Measurements from ENCODE around the gene NT5DC1.

The NT5DC1 gene

DNA sequence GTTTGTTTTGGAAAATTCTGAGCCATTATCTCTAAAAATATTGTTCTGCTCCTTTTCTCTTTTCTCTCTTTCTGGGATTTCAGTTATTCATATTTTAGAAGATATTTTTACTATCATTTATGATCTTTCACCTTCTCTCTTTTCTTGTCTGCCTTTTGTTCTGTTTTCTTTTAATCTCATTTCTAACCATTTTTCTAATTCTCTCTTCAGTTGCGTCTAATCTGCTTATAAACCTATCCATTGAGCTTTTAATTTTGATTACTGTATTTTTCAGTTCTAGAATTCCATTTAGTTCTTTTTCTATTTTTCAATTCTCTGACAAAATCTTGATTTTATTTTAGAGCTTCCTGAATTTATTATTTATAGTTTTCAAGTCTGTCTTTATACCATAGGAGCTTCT, 67.5 kb downstream of the NT5DC1 start:
- Histone ChIP-seq H3K4me3 (no peak overlapping the region), H3K27ac (no peak overlapping the region)
- DNase-seq (ENCODE audit: low spot score) = no peak
- TF ChIP-seq, protein P1, sequence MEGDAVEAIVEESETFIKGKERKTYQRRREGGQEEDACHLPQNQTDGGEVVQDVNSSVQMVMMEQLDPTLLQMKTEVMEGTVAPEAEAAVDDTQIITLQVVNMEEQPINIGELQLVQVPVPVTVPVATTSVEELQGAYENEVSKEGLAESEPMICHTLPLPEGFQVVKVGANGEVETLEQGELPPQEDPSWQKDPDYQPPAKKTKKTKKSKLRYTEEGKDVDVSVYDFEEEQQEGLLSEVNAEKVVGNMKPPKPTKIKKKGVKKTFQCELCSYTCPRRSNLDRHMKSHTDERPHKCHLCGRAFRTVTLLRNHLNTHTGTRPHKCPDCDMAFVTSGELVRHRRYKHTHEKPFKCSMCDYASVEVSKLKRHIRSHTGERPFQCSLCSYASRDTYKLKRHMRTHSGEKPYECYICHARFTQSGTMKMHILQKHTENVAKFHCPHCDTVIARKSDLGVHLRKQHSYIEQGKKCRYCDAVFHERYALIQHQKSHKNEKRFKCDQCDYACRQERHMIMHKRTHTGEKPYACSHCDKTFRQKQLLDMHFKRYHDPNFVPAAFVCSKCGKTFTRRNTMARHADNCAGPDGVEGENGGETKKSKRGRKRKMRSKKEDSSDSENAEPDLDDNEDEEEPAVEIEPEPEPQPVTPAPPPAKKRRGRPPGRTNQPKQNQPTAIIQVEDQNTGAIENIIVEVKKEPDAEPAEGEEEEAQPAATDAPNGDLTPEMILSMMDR (IDR thresholded peaks at IDR 0.05) = no peak

DNA sequence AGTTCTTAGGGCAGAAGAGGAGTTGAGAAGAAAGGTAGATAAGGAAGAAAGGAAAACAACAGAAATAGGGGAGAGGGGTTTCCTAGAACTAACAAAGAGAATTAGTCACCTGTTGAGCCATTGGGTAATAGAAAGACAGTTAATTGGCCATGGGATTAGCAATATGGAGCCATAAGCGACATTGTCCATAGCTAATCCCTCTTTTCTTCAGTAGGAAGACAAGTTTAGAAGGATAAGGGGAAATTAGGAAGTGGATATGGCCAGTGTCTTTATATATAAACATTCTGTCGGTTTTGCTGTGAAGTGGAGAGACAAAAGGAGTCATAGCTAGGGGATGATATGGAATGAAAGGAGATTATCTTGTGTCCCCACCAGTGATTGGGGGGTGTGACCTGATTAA, 69.2 kb downstream of the NT5DC1 start:
- DNase-seq (ENCODE audit: low spot score) = no peak
- no peak overlapping the region for H3K4me3 ChIP-seq
- H3K27ac ChIP-seq = no peak overlapping the region
- TF ChIP-seq, protein P1 (IDR thresholded peaks at IDR 0.05) = no peak

DNA sequence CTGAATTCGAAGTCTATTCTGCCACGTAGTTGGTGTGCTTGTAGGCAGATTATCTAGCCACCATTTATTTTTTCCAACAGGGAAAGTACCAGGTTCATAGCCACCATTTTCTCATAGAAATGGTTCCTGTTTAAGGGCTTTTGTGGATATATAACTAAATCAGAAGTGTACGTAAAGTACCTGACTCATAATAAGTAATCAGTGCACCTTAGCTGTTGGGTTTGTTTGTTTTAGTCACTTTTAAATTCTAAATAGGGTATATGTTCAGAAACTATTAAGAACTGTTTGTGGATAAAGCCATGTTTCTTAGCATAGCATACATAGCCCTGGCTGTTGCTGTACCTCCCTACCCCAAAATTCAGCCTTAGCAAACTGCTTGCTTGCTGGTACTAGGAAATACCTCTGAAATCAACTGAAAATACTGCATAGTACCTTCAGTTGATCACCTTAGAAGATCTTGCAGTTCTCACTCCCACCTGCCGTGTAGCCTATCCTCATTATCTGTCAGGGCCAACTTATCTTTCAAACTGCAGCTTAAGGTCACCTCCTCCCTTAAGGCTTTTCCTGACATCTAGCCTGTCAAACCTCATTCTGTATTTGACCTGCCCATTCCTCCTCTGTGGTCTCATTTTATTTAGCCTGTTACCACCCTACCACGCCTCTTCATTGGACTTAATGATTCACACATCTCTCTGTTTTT, 69.9 kb downstream of the NT5DC1 start:
- H3K4me3 ChIP-seq = no peak overlapping the region
- TF ChIP-seq, protein P1 (IDR thresholded peaks at IDR 0.05) = no peak
- H3K27ac ChIP-seq = no peak overlapping the region
- no peak for DNase-seq (ENCODE audit: low spot score)

DNA sequence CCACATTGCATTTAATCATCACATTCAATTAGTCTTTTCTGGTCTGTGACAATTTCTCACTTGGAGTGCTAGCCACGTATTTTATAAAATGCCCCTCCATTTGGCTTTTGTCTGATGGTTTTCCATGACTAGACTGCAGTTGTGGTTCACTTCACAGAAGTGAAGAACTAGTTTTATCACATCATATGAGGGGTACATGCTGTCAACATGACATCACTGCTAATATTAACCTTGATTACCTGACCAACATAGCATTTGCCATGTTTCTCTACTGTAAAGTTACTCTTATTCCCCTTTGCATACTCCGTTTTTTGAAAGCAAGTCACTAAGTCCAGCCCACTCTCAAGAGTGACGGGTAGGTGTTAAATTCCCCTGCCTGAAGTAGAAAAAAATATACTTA, 73.3 kb downstream of the NT5DC1 start:
- Histone ChIP-seq H3K27ac (no peak overlapping the region), H3K4me3 (no peak overlapping the region)
- TF ChIP-seq, protein P1 (IDR thresholded peaks at IDR 0.05) = no peak
- DNase-seq (ENCODE audit: low spot score) = no peak

DNA sequence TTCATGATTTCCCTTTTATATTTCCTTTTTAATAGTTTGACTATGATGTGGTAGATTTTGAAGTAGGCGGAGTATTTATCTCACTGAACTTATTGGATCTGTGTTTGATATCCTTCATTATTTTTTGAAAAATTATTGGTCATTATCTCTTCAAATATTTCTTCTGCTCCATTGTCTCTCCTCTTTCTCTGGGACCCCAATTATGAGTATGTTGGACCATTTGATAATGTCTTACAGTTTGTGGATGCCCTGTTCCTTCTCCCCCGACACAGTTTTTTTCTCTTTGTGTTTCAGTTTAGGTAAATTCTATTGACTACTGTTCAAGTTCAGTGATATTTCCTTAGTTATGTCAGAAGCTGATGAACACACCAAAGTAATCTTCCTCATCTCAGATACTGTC, 74.7 kb downstream of the NT5DC1 start:
- H3K4me3 ChIP-seq = no peak overlapping the region
- DNase-seq (ENCODE audit: low spot score) = no peak
- no peak overlapping the region for H3K27ac ChIP-seq
- TF ChIP-seq, protein P1 (IDR thresholded peaks at IDR 0.05) = no peak

DNA sequence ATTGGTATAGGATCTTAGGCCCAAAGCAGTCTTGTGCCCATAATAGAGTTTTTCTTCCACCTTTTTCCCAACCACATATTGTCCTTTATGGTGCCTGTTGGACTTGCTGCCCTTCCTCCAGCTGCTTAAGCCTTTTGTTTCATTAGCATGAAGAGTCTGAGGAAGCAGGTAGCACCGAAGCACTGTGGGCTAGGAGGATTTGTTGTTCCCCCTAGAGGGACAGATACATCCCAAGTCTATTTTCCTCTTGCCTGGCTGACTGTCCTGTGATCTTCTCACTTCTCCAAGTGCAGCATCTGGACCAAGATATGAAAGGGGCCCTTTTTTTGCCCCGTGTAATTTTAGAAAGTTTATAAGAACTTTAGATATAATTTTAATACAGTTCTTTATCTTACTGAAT, 75.9 kb downstream of the NT5DC1 start:
- no peak overlapping the region for H3K27ac ChIP-seq
- DNase-seq (ENCODE audit: low spot score) = no peak
- no peak overlapping the region for H3K4me3 ChIP-seq
- TF ChIP-seq, protein P1 (IDR thresholded peaks at IDR 0.05) = no peak

DNA sequence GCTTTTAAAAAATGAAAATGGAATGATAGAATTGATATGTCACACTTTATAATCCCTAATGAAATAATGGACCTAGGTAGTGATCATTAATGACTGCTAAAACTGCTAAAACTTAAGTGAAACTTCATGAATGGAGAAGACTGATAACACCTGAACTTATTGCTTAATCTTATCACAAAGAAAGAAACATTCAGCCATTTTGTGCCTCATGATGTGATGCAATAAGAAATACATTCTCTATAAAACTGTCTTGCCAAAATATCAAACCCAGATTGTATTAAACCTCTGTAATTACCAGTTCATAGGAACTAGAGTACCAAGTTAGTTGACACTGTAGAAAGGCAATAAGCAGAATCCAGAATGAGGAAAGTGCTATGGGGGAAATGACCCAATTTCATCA, 79.7 kb downstream of the NT5DC1 start:
- no peak overlapping the region for H3K4me3 ChIP-seq
- TF ChIP-seq, protein P1 (IDR thresholded peaks at IDR 0.05) = no peak
- DNase-seq (ENCODE audit: low spot score) = no peak
- no peak overlapping the region for H3K27ac ChIP-seq

Data from coronary artery (tissue), 2 donors.